ENCODE results near the gene HIBADH.
"Not testable (repeated sequence)": the region's sequence is repeated elsewhere in the genome, so short reads cannot be mapped to it uniquely, and the experiment has no call there.

HIBADH gene

GRCh38 chr7:27549606-27550005, 113.1 kb downstream of the HIBADH start:
- no peak for DNase-seq (ENCODE audit: low read depth, low spot score)

GRCh38 chr7:27548304-27548703, 114.4 kb downstream of the HIBADH start:
- no peak for DNase-seq (ENCODE audit: low read depth, low spot score)

- no peak for DNase-seq (ENCODE audit: low read depth, low spot score)
Observed at GRCh38 chr7:27547401-27547800, 115.3 kb downstream of the HIBADH start.

- no peak for DNase-seq (ENCODE audit: low read depth, low spot score)
Observed at GRCh38 chr7:27546610-27547009, 116.1 kb downstream of the HIBADH start.

GRCh38 chr7:27535795-27536194, 126.9 kb downstream of the HIBADH start:
- DNase-seq (ENCODE audit: low read depth, low spot score), result no peak

- DNase-seq (ENCODE audit: low read depth, low spot score), result no peak
Observed at GRCh38 chr7:27533652-27534081, 129.0 kb downstream of the HIBADH start.

- no peak for DNase-seq (ENCODE audit: low read depth, low spot score)
Observed at GRCh38 chr7:27532314-27532713, 130.4 kb downstream of the HIBADH start.

GRCh38 chr7:27527348-27527714, 135.4 kb downstream of the HIBADH start:
- DNase-seq (ENCODE audit: low read depth, low spot score), result no peak

GRCh38 chr7:27526611-27527347, 135.9 kb downstream of the HIBADH start:
- no peak for DNase-seq (ENCODE audit: low read depth, low spot score)

GRCh38 chr7:27526131-27526530, 136.6 kb downstream of the HIBADH start:
- no peak for DNase-seq (ENCODE audit: low read depth, low spot score)

GRCh38 chr7:27523321-27523720, 139.4 kb downstream of the HIBADH start:
- no peak for DNase-seq (ENCODE audit: low read depth, low spot score)

GRCh38 chr7:27522566-27522965, 140.1 kb downstream of the HIBADH start:
- DNase-seq (ENCODE audit: low read depth, low spot score), result no peak

GRCh38 chr7:27520815-27521790, 141.6 kb downstream of the HIBADH start:
- DNase-seq (ENCODE audit: low read depth, low spot score), result no peak

GRCh38 chr7:27519793-27520469, 142.8 kb downstream of the HIBADH start:
- DNase-seq (ENCODE audit: low read depth, low spot score), result no peak

- no peak for DNase-seq (ENCODE audit: low read depth, low spot score)
Observed at GRCh38 chr7:27518561-27519350, 143.9 kb downstream of the HIBADH start.

- DNase-seq (ENCODE audit: low read depth, low spot score), result no peak
Observed at GRCh38 chr7:27516421-27516820, 146.3 kb downstream of the HIBADH start.

- DNase-seq (ENCODE audit: low read depth, low spot score), result no peak
Observed at GRCh38 chr7:27515933-27516332, 146.8 kb downstream of the HIBADH start.

GRCh38 chr7:27514861-27515260, 147.8 kb downstream of the HIBADH start:
- no peak for DNase-seq (ENCODE audit: low read depth, low spot score)

- DNase-seq (ENCODE audit: low read depth, low spot score), result no peak
Observed at GRCh38 chr7:27513885-27514284, 148.8 kb downstream of the HIBADH start.

- not testable (repeated sequence) for DNase-seq (ENCODE audit: low read depth, low spot score)
Observed at GRCh38 chr7:27511370-27511769, 151.3 kb downstream of the HIBADH start.

- no peak for DNase-seq (ENCODE audit: low read depth, low spot score)
Observed at GRCh38 chr7:27510541-27510940, 152.1 kb downstream of the HIBADH start.
